ENCODE measurements around the gene MYO18B.

The MYO18B gene

GRCh38 chr22:25900880-25901279 is 158.9 kb downstream of the MYO18B start:
- TF ChIP-seq ZNF274 (IDR thresholded peaks at IDR 0.05; ENCODE audit: low read depth, low read length) = no peak
- H3K4me3 ChIP-seq (ENCODE audit: low read length) = no peak overlapping the region

GRCh38 chr22:25902402-25902801 is 160.4 kb downstream of the MYO18B start:
- H3K4me3 ChIP-seq (ENCODE audit: low read length) = no peak overlapping the region
- TF ChIP-seq ZNF274 (IDR thresholded peaks at IDR 0.05; ENCODE audit: low read depth, low read length) = no peak

- no peak for TF ChIP-seq ZNF274 (IDR thresholded peaks at IDR 0.05; ENCODE audit: low read depth, low read length)
- no peak overlapping the region for H3K4me3 ChIP-seq (ENCODE audit: low read length)
Observed at GRCh38 chr22:25903294-25903693, 161.3 kb downstream of the MYO18B start.

GRCh38 chr22:25908212-25908611 is 166.2 kb downstream of the MYO18B start:
- H3K4me3 ChIP-seq (ENCODE audit: low read length) = no peak overlapping the region
- no peak for TF ChIP-seq ZNF274 (IDR thresholded peaks at IDR 0.05; ENCODE audit: low read depth, low read length)

GRCh38 chr22:25908755-25909154 is 166.8 kb downstream of the MYO18B start:
- H3K4me3 ChIP-seq (ENCODE audit: low read length) = no peak overlapping the region
- no peak for TF ChIP-seq ZNF274 (IDR thresholded peaks at IDR 0.05; ENCODE audit: low read depth, low read length)

- no peak overlapping the region for H3K4me3 ChIP-seq (ENCODE audit: low read length)
- no peak for TF ChIP-seq ZNF274 (IDR thresholded peaks at IDR 0.05; ENCODE audit: low read depth, low read length)
Observed at GRCh38 chr22:25909614-25910387, 167.8 kb downstream of the MYO18B start.

GRCh38 chr22:25911243-25911972 is 169.4 kb downstream of the MYO18B start:
- H3K4me3 ChIP-seq (ENCODE audit: low read length) = no peak overlapping the region
- TF ChIP-seq ZNF274 (IDR thresholded peaks at IDR 0.05; ENCODE audit: low read depth, low read length) = no peak

GRCh38 chr22:25919452-25919851 is 177.5 kb downstream of the MYO18B start:
- TF ChIP-seq ZNF274 (IDR thresholded peaks at IDR 0.05; ENCODE audit: low read depth, low read length) = no peak
- H3K4me3 ChIP-seq (ENCODE audit: low read length) = no peak overlapping the region

GRCh38 chr22:25922141-25922540 is 180.2 kb downstream of the MYO18B start:
- no peak overlapping the region for H3K4me3 ChIP-seq (ENCODE audit: low read length)
- no peak for TF ChIP-seq ZNF274 (IDR thresholded peaks at IDR 0.05; ENCODE audit: low read depth, low read length)

- TF ChIP-seq ZNF274 (IDR thresholded peaks at IDR 0.05; ENCODE audit: low read depth, low read length) = no peak
- H3K4me3 ChIP-seq (ENCODE audit: low read length) = no peak overlapping the region
Observed at GRCh38 chr22:25923914-25924313, 181.9 kb downstream of the MYO18B start.

- no peak overlapping the region for H3K4me3 ChIP-seq (ENCODE audit: low read length)
- TF ChIP-seq ZNF274 (IDR thresholded peaks at IDR 0.05; ENCODE audit: low read depth, low read length) = no peak
Observed at GRCh38 chr22:25928038-25928437, 186.1 kb downstream of the MYO18B start.

- no peak for TF ChIP-seq ZNF274 (IDR thresholded peaks at IDR 0.05; ENCODE audit: low read depth, low read length)
Observed at GRCh38 chr22:25929321-25929878, 187.4 kb downstream of the MYO18B start.

GRCh38 chr22:25930083-25930482 is 188.1 kb downstream of the MYO18B start:
- H3K4me3 ChIP-seq (ENCODE audit: low read length) = no peak overlapping the region
- TF ChIP-seq ZNF274 (IDR thresholded peaks at IDR 0.05; ENCODE audit: low read depth, low read length) = no peak

More at GRCh38 chr22:25929321-25929878, 187.4 kb downstream of the MYO18B start:
- H3K4me3 ChIP-seq (ENCODE audit: low read length) = no peak overlapping the region

- H3K4me3 ChIP-seq (ENCODE audit: low read length) = no peak overlapping the region
- TF ChIP-seq ZNF274 (IDR thresholded peaks at IDR 0.05; ENCODE audit: low read depth, low read length) = no peak
Observed at GRCh38 chr22:25930788-25931310, 188.9 kb downstream of the MYO18B start.
